ENCODE measurements around the gene EFCAB10.

- TF ChIP-seq ZSCAN5A (CRISPR knock-in tag; IDR thresholded peaks at IDR 0.05; ENCODE audit: borderline replicate concordance) (no peak), POLR2A (IDR thresholded peaks at IDR 0.05; ENCODE audit: insufficient read depth in 1 of 2, low read depth in 2 of 2, low read length in 2 of 2) (no peak), CHD4 (IDR thresholded peaks at IDR 0.05; ENCODE audit: borderline replicate concordance, low read length) (no peak), ZNF550 (CRISPR knock-in tag; IDR thresholded peaks at IDR 0.05; ENCODE audit: borderline replicate concordance) (no peak), ZBTB49 (CRISPR knock-in tag; IDR thresholded peaks at IDR 0.05; ENCODE audit: borderline replicate concordance) (no peak), SRF (IDR thresholded peaks at IDR 0.05; ENCODE audit: low read depth, low read length) (no peak), SNRNP70 (IDR thresholded peaks at IDR 0.05; ENCODE audit: low read depth, low read length) (no peak), YEATS4 (CRISPR knock-in tag; IDR thresholded peaks at IDR 0.05; ENCODE audit: borderline replicate concordance) (no peak), MTF2 (CRISPR knock-in tag; IDR thresholded peaks at IDR 0.05; ENCODE audit: borderline replicate concordance) (no peak), POLR2AphosphoS5 (IDR thresholded peaks at IDR 0.05; ENCODE audit: low read depth, low read length) (no peak), SP1 (IDR thresholded peaks at IDR 0.05) (no peak), SP1 (CRISPR knock-in tag; IDR thresholded peaks at IDR 0.05) (no peak), ZNF547 (CRISPR knock-in tag; IDR thresholded peaks at IDR 0.05) (no peak), ZNF512B (CRISPR knock-in tag; IDR thresholded peaks at IDR 0.05; ENCODE audit: borderline replicate concordance) (no peak), FOXM1 (CRISPR knock-in tag; IDR thresholded peaks at IDR 0.05) (no peak)
Observed at GRCh38 chr7:105585850-105586500, 4.7 kb upstream of the EFCAB10 start.
